Activated CD4-positive, alpha-beta T cell treated with anti-CD3 and anti-CD28 coated beads, Interleukin-2, amount 10 ng/mL, durations not matched to agents 24 days and 14 days (primary cell): ENCODE results near the gene CFAP61. TPM values are rescaled to one million over a fixed set of nuclear protein-coding genes. Genes with fewer than 3 reads are reported as not detected.

Experiments
- DNase-seq: peaks from one replicate; pipeline ENCODE4 v3.0.0; 2022
- H3K27ac Mint-ChIP-seq: one replicate; pipeline ENCODE4 v1.8.0; 2022; ENCODE audit warnings: mild to moderate bottlenecking, mixed read lengths
- H3K27me3 Mint-ChIP-seq: one replicate; pipeline ENCODE4 v1.8.0; 2022; ENCODE audit warnings: mixed read lengths
- H3K36me3 Mint-ChIP-seq: one replicate; pipeline ENCODE4 v1.8.0; 2022; ENCODE audit warnings: low read depth, mild to moderate bottlenecking, mixed read lengths
- H3K4me1 Mint-ChIP-seq: one replicate; pipeline ENCODE4 v1.8.0; 2021; ENCODE audit warnings: mixed read lengths
- H3K4me3 Mint-ChIP-seq: one replicate; pipeline ENCODE4 v1.8.0; 2022; ENCODE audit warnings: mild to moderate bottlenecking, moderate library complexity, mixed read lengths
- H3K9me3 Mint-ChIP-seq: one replicate; pipeline ENCODE4 v1.8.0; 2021; ENCODE audit warnings: mixed read lengths
- intact Hi-C: fragments of 100-400 bp; cut with micrococcal nuclease; formaldehyde crosslinking; loops from one replicate; pipeline ENCODE4 v1.15.1; 2023
- total RNA-seq: library from RNA; stranded (reverse); gene quantifications from 2 replicates; pipeline ENCODE4 v1.2.3, GENCODE V29; 2022

CFAP61 gene
- total RNA-seq, 1 donor from 2014 or later: not detected

GRCh38 chr20:20370094-20370575 is 317.8 kb downstream of the CFAP61 start:
- Mint-ChIP-seq H3K36me3 (peaks cover 25% of the 10 kb centered on the region), H3K4me3 (peak overlapping the region; percentile 83), H3K27me3 (peaks cover 59% of the 10 kb centered on the region), H3K9me3 (peaks cover 3% of the 10 kb centered on the region), H3K27ac (peak overlapping the region; percentile 83), H3K4me1 (peaks cover 19% of the 10 kb centered on the region)
- DNase-seq: no peak
- intact Hi-C loops: loop anchor here (2.0 to 5.0 kb wide), 2 partner anchors 42 to 83 kb away; no protein-coding TSS in a partner anchor

GRCh38 chr20:20371083-20371482 is 318.8 kb downstream of the CFAP61 start:
- H3K36me3 Mint-ChIP-seq: peaks cover 21% of the 10 kb centered on the region

GRCh38 chr20:20371681-20372080 is 319.3 kb downstream of the CFAP61 start:
- Mint-ChIP-seq H3K27me3 (peaks cover 58% of the 10 kb centered on the region), H3K4me1 (peaks cover 13% of the 10 kb centered on the region), H3K27ac (peak overlapping the region; percentile 24), H3K36me3 (peaks cover 21% of the 10 kb centered on the region), H3K9me3 (peaks cover 3% of the 10 kb centered on the region), H3K4me3 (peak overlapping the region; percentile 83)
- intact Hi-C loops: loop anchor here (2.0 to 5.0 kb wide), 2 partner anchors 41 to 81 kb away; no protein-coding TSS in a partner anchor
- DNase-seq: no peak

More at GRCh38 chr20:20371083-20371482, 318.8 kb downstream of the CFAP61 start:
- peaks cover 60% of the 10 kb centered on the region for H3K27me3 Mint-ChIP-seq
- H3K4me3 Mint-ChIP-seq: peak overlapping the region; percentile 83
- peaks cover 13% of the 10 kb centered on the region for H3K4me1 Mint-ChIP-seq
- intact Hi-C loops: loop anchor here (2.0 to 5.0 kb wide), 2 partner anchors 41 to 82 kb away; no protein-coding TSS in a partner anchor
- DNase-seq: no peak
- H3K9me3 Mint-ChIP-seq: peaks cover 3% of the 10 kb centered on the region
- H3K27ac Mint-ChIP-seq: peak overlapping the region; percentile 60

- Mint-ChIP-seq H3K27ac (no peak overlapping the region), H3K27me3 (peaks cover 60% of the 10 kb centered on the region), H3K4me1 (peaks cover 11% of the 10 kb centered on the region), H3K4me3 (no peak overlapping the region), H3K9me3 (no peaks in the 10 kb centered on the region), H3K36me3 (peaks cover 19% of the 10 kb centered on the region)
- DNase-seq: no peak
- intact Hi-C loops: loop anchor here (5.0 kb wide), 1 partner anchor 39 kb away; no protein-coding TSS in a partner anchor
Observed at GRCh38 chr20:20373091-20373571, 320.8 kb downstream of the CFAP61 start.

- DNase-seq: no peak
- Mint-ChIP-seq H3K9me3 (peaks cover 2% of the 10 kb centered on the region), H3K4me3 (no peak overlapping the region), H3K27me3 (peaks cover 54% of the 10 kb centered on the region), H3K27ac (no peak overlapping the region), H3K36me3 (peaks cover 13% of the 10 kb centered on the region), H3K4me1 (peaks cover 6% of the 10 kb centered on the region)
- intact Hi-C loops: no loop called here
Observed at GRCh38 chr20:20375862-20376261, 323.5 kb downstream of the CFAP61 start.

GRCh38 chr20:20386192-20386591 is 333.9 kb downstream of the CFAP61 start:
- no peaks in the 10 kb centered on the region for H3K36me3 Mint-ChIP-seq
- no peak overlapping the region for H3K27ac Mint-ChIP-seq
- no peaks in the 10 kb centered on the region for H3K9me3 Mint-ChIP-seq
- no peaks in the 10 kb centered on the region for H3K27me3 Mint-ChIP-seq
- intact Hi-C loops: no loop called here
- DNase-seq: no peak
- no peaks in the 10 kb centered on the region for H3K4me1 Mint-ChIP-seq
- no peak overlapping the region for H3K4me3 Mint-ChIP-seq

GRCh38 chr20:20390393-20390792 is 338.1 kb downstream of the CFAP61 start:
- H3K4me1 Mint-ChIP-seq: no peaks in the 10 kb centered on the region

GRCh38 chr20:20391115-20391514 is 338.8 kb downstream of the CFAP61 start:
- H3K27me3 Mint-ChIP-seq: no peaks in the 10 kb centered on the region
- H3K36me3 Mint-ChIP-seq: peaks cover 2% of the 10 kb centered on the region
- intact Hi-C loops: no loop called here
- DNase-seq: no peak
- no peak overlapping the region for H3K27ac Mint-ChIP-seq
- no peak overlapping the region for H3K4me3 Mint-ChIP-seq
- H3K4me1 Mint-ChIP-seq: no peaks in the 10 kb centered on the region
- no peaks in the 10 kb centered on the region for H3K9me3 Mint-ChIP-seq

More at GRCh38 chr20:20390393-20390792, 338.1 kb downstream of the CFAP61 start:
- Mint-ChIP-seq H3K36me3 (peaks cover 2% of the 10 kb centered on the region), H3K27me3 (no peaks in the 10 kb centered on the region), H3K27ac (no peak overlapping the region), H3K4me3 (no peak overlapping the region), H3K9me3 (no peaks in the 10 kb centered on the region)
- intact Hi-C loops: no loop called here
- no peak for DNase-seq

- intact Hi-C loops: no loop called here
- no peaks in the 10 kb centered on the region for H3K4me1 Mint-ChIP-seq
- peaks cover 2% of the 10 kb centered on the region for H3K36me3 Mint-ChIP-seq
- no peaks in the 10 kb centered on the region for H3K27me3 Mint-ChIP-seq
- no peaks in the 10 kb centered on the region for H3K9me3 Mint-ChIP-seq
- no peak for DNase-seq
- H3K27ac Mint-ChIP-seq: no peak overlapping the region
- no peak overlapping the region for H3K4me3 Mint-ChIP-seq
Observed at GRCh38 chr20:20391766-20392165, 339.4 kb downstream of the CFAP61 start.

- no peak overlapping the region for H3K27ac Mint-ChIP-seq
- H3K9me3 Mint-ChIP-seq: no peaks in the 10 kb centered on the region
Observed at GRCh38 chr20:20393207-20394120, 341.1 kb downstream of the CFAP61 start.

GRCh38 chr20:20395087-20395486 is 342.8 kb downstream of the CFAP61 start:
- no peak overlapping the region for H3K27ac Mint-ChIP-seq
- intact Hi-C loops: no loop called here
- H3K9me3 Mint-ChIP-seq: no peaks in the 10 kb centered on the region
- peaks cover 2% of the 10 kb centered on the region for H3K36me3 Mint-ChIP-seq
- no peak overlapping the region for H3K4me3 Mint-ChIP-seq
- no peaks in the 10 kb centered on the region for H3K27me3 Mint-ChIP-seq
- no peaks in the 10 kb centered on the region for H3K4me1 Mint-ChIP-seq
- DNase-seq: no peak

More at GRCh38 chr20:20393207-20394120, 341.1 kb downstream of the CFAP61 start:
- Mint-ChIP-seq H3K4me1 (no peaks in the 10 kb centered on the region), H3K4me3 (no peak overlapping the region), H3K27me3 (no peaks in the 10 kb centered on the region), H3K36me3 (peaks cover 2% of the 10 kb centered on the region)
- intact Hi-C loops: no loop called here
- no peak for DNase-seq

GRCh38 chr20:20395903-20396568 is 343.7 kb downstream of the CFAP61 start:
- DNase-seq: no peak
- Mint-ChIP-seq H3K27ac (no peak overlapping the region), H3K36me3 (peaks cover 2% of the 10 kb centered on the region), H3K4me1 (no peaks in the 10 kb centered on the region), H3K27me3 (no peaks in the 10 kb centered on the region), H3K4me3 (no peak overlapping the region), H3K9me3 (no peaks in the 10 kb centered on the region)
- intact Hi-C loops: no loop called here

- DNase-seq: no peak
- Mint-ChIP-seq H3K9me3 (no peaks in the 10 kb centered on the region), H3K4me3 (no peak overlapping the region), H3K27ac (no peak overlapping the region), H3K36me3 (peaks cover 2% of the 10 kb centered on the region), H3K27me3 (no peaks in the 10 kb centered on the region), H3K4me1 (no peaks in the 10 kb centered on the region)
- intact Hi-C loops: no loop called here
Observed at GRCh38 chr20:20396794-20397193, 344.5 kb downstream of the CFAP61 start.
